Keratinocyte (primary cell): ENCODE measurements around the gene NAPB.

Source experiments
- EZH2 ChIP-seq: IDR thresholded peaks from one replicate; pipeline ENCODE4 v1.6.1; 2012; ENCODE audit warnings: inconsistent platforms, mild to moderate bottlenecking, low read length, moderate library complexity
- TF ChIP-seq, protein P1 (sequence below), 3 experiments: IDR thresholded peaks in 1 of 3; conservative IDR thresholded peaks in 1 of 3; optimal IDR thresholded peaks in 1 of 3; 2 replicates in 2 of 3; 3 replicates in 1 of 3; pipeline versions ENCODE3 to v1.5.1; 2011; ENCODE audit warnings: low read length in 3 of 3, mild to moderate bottlenecking in 3 of 3, moderate library complexity in 2 of 3, control low read depth in 1 of 3, inconsistent platforms in 1 of 3; ENCODE audit not compliant: insufficient read depth in 2 of 3; ENCODE audit errors: extremely low read depth in 1 of 3

DNA sequence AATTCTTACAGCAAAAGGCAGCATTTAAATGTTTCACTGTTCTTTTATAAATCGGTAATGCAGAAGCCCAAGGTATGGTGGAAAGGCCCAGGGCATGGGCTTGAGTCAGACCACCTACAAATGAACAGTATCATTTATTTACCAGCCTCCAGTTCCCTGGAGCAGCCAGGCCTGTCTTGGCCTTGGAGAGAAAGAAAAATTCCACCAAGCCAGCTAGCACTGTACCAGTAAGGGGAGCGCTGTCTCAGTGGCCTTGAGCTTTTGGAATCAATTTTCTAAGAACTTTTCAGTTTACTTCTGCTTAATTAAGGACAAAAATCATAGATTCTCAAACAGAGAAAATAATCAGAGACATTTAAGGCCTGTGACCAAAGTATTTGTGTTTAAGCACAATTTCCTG, 12.3 kb downstream of the NAPB start:
- TF ChIP-seq, protein P1, sequence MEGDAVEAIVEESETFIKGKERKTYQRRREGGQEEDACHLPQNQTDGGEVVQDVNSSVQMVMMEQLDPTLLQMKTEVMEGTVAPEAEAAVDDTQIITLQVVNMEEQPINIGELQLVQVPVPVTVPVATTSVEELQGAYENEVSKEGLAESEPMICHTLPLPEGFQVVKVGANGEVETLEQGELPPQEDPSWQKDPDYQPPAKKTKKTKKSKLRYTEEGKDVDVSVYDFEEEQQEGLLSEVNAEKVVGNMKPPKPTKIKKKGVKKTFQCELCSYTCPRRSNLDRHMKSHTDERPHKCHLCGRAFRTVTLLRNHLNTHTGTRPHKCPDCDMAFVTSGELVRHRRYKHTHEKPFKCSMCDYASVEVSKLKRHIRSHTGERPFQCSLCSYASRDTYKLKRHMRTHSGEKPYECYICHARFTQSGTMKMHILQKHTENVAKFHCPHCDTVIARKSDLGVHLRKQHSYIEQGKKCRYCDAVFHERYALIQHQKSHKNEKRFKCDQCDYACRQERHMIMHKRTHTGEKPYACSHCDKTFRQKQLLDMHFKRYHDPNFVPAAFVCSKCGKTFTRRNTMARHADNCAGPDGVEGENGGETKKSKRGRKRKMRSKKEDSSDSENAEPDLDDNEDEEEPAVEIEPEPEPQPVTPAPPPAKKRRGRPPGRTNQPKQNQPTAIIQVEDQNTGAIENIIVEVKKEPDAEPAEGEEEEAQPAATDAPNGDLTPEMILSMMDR (optimal IDR thresholded peaks at IDR 0.05 in 1 of 3, IDR thresholded peaks at IDR 0.05 in 1 of 3, conservative IDR thresholded peaks at IDR 0.05 in 1 of 3; ENCODE audit: extremely low read depth in 1 of 3, insufficient read depth in 2 of 3, low read length in 3 of 3): no peak
- TF ChIP-seq EZH2: no peak
